Heart left ventricle (tissue), 13 donors: ENCODE results near the gene ROCK2.

Source experiments
- CTCF ChIP-seq, 12 donors: fragments of 200-600 bp; sonication (generic) in 4 of 12; IDR thresholded peaks; one replicate each; pipeline versions ENCODE4 v1.5.0 to v1.8.0; 2018 to 2022; ENCODE audit warnings: antibody characterized with exemption in 12 of 12, mild to moderate bottlenecking in 5 of 12
- POLR2A ChIP-seq, 2 donors: fragments of 450-650 bp; IDR thresholded peaks; one replicate each; pipeline ENCODE4 v1.6.1; 2017; ENCODE audit warnings: antibody characterized with exemption in 2 of 2, mild to moderate bottlenecking in 2 of 2, moderate library complexity in 2 of 2
- donor health status: ischemic (EF 13 %, LVEDD 7.1; RV severe dilation, severe dysfunction).
- donor health status: DM: no; HTN: yes; CAD: no.
- donor health status: DM: no; HTN: no; CAD: no.
- donor health status: ischemic (EF 25% LVEDD 6.9; RV normal size, moderate dysfunction).
- donor health status: ischemic (EF 25% LVEDD 5.7; RV mildly dilated, moderate dysfunction).
- donor health status: ischemic (EF 35%, LVEDD 5.7; RV mildly dilated, moderate dysfunction).
- donor health status: nonischemic (EF 11% LVEDD 7.7; RV severe dilation, severe dysfunction).
- donor health status: DM: yes; HTN: yes; CAD: no.
- donor health status: PGD.
- donor health status: ischemic (EF 29% LVEDD 5.4; RV normal size, mild dysfunction).
- donor health status: nonischemic (EF 23%, LVEDD 6.1; RV moderate dilation, normal function).

DNA sequence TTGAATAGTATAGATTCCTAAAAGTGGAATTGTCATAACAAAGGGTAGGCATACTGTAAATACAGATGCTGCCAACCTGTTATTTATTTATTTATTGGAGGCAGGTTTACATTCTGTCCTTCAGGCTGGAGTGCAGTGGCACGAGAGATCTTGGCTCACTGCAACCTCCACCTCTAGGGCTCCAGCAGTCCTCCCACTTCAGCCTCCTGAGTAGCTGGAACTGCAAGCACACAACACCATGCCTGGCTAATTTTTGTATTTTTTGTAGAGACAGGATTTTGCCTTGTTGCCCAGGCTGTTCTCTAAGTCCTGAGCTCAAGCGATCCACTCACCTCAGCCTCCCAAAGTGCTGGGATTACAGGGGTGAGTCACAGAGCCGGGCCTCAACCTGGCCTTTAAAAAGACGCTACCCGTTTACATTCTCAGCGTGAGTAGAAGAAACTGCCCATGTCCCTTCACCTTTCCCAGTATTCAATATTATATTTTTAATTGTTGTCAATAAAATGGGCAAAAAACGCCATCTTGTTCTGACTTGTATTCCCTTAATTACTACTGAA, 3.0 kb upstream of the ROCK2 start:
- TF ChIP-seq CTCF (IDR thresholded peaks at IDR 0.05): no peak
- no peak for TF ChIP-seq POLR2A (IDR thresholded peaks at IDR 0.05)
